Thyroid gland (tissue), 4 donors: ENCODE data around the gene CEP152. TPM values are rescaled to one million over a fixed set of nuclear protein-coding genes. Genes with fewer than 3 reads are reported as not detected.
"Not testable (repeated sequence)": the region's sequence is repeated elsewhere in the genome, so short reads cannot be mapped to it uniquely, and the experiment has no call there.

Source experiments
- DNase-seq, 2 donors: peaks; one replicate each; pipeline ENCODE4 v3.0.0-alpha.2; 2019
- H3K27ac ChIP-seq, 3 donors: fragments of 200-600 bp; sonication (generic); 1 replicate in 2 of 3; 2 replicates in 1 of 3; pipeline ENCODE4 v1.5.1; 2016 to 2019; ENCODE audit warnings: mild to moderate bottlenecking in 1 of 3, moderate library complexity in 1 of 3
- H3K27me3 ChIP-seq: fragments of 200-600 bp; sonication (generic); one replicate; pipeline ENCODE4 v1.5.1; 2019
- H3K36me3 ChIP-seq, 2 donors: fragments of 200-600 bp; sonication (generic); one replicate each; pipeline ENCODE4 v1.5.1; 2016 to 2019
- H3K4me1 ChIP-seq, 2 donors: fragments of 200-600 bp; sonication (generic); one replicate each; pipeline ENCODE4 v1.5.1; 2017 to 2019
- H3K4me3 ChIP-seq, 3 donors: fragments of 200-600 bp; sonication (generic); replicated peaks in 1 of 3; 1 replicate in 2 of 3; 2 replicates in 1 of 3; pipeline ENCODE4 v1.5.1; 2016; ENCODE audit warnings: mild to moderate bottlenecking in 1 of 3
- H3K9me3 ChIP-seq: fragments of 200-600 bp; sonication (generic); one replicate; pipeline ENCODE4 v1.5.1; 2017
- CTCF ChIP-seq, 6 experiments: fragments of 200-600 bp in 3 of 6; fragments of 450-650 bp in 3 of 6; sonication (generic) in 3 of 6; IDR thresholded peaks; one replicate each; pipeline ENCODE4 v1.5.1; 2016 to 2019; ENCODE audit warnings: antibody characterized with exemption in 6 of 6, mild to moderate bottlenecking in 2 of 6, inconsistent platforms in 1 of 6, moderate library complexity in 1 of 6
- POLR2A ChIP-seq, 2 donors: fragments of 450-650 bp; IDR thresholded peaks; one replicate each; pipeline ENCODE4 v1.6.1; 2017; ENCODE audit warnings: antibody characterized with exemption in 2 of 2, mild to moderate bottlenecking in 2 of 2, moderate library complexity in 1 of 2
- WGBS, 2 donors: methylation state at CpG; one replicate each; pipeline ENCODE4 v1.1.5; 2017; 5-methylcytosine and 5-hydroxymethylcytosine counted together
- intact Hi-C: fragments of 100-400 bp; cut with DNase I; formaldehyde crosslinking; loops from one replicate; pipeline ENCODE4 v1.15.1; 2023
- total RNA-seq, 4 donors: library from RNA; depleted of rRNA; stranded (reverse); fragments of >200 nt; gene quantifications; one replicate each; pipeline ENCODE4 v1.2.3, GENCODE V29; 2016

Gene CEP152
- total RNA-seq, 4 donors from 2014 or later: 5.5 to 7.7 (median 6.8) TPM

- H3K9me3 ChIP-seq: no peaks in the 10 kb centered on the region
- H3K27ac ChIP-seq: peak overlapping the region in 2 of 3 donors; percentile 24 to 30
- 96% methylated on average over 3 of the region's 3 CpGs for WGBS, 2 donors
- no peaks in the 10 kb centered on the region for H3K36me3 ChIP-seq
- TF ChIP-seq CTCF (IDR thresholded peaks at IDR 0.05) (no peak), POLR2A (IDR thresholded peaks at IDR 0.05) (no peak)
- no peak overlapping the region for H3K4me3 ChIP-seq
- DNase-seq: no peak
- no peaks in the 10 kb centered on the region for H3K27me3 ChIP-seq
- intact Hi-C loops: no loop called here
- H3K4me1 ChIP-seq: peaks cover 23 to 35% of the 10 kb centered on the region in 2 donors
Observed at GRCh38 chr15:48796521-48796920, 14.3 kb downstream of the CEP152 start.

GRCh38 chr15:48795901-48796300 lies 15.0 kb downstream of the CEP152 start:
- whole genome bisulfite sequencing, 2 donors: 95 to 96% methylated on average over 3 of the region's 3 CpGs
- Histone ChIP-seq H3K27me3 (no peaks in the 10 kb centered on the region), H3K4me1 (peaks cover 23 to 35% of the 10 kb centered on the region in 2 donors), H3K9me3 (no peaks in the 10 kb centered on the region), H3K4me3 (no peak overlapping the region), H3K36me3 (no peaks in the 10 kb centered on the region), H3K27ac (no peak overlapping the region)
- intact Hi-C loops: no loop called here
- TF ChIP-seq POLR2A (IDR thresholded peaks at IDR 0.05) (no peak), CTCF (IDR thresholded peaks at IDR 0.05) (no peak)
- no peak for DNase-seq

- Histone ChIP-seq H3K9me3 (no peaks in the 10 kb centered on the region), H3K4me1 (peaks cover 23 to 35% of the 10 kb centered on the region in 2 donors), H3K27me3 (no peaks in the 10 kb centered on the region), H3K27ac (peak overlapping the region in 1 of 3 donors; percentile 25), H3K36me3 (no peaks in the 10 kb centered on the region), H3K4me3 (no peak overlapping the region)
- 88 to 94% methylated on average over 2 of the region's 2 CpGs for WGBS, 2 donors
- TF ChIP-seq POLR2A (IDR thresholded peaks at IDR 0.05) (no peak), CTCF (IDR thresholded peaks at IDR 0.05) (no peak)
- intact Hi-C loops: no loop called here
- no peak for DNase-seq
Observed at GRCh38 chr15:48794697-48795134, 16.2 kb downstream of the CEP152 start.

GRCh38 chr15:48792408-48792807 lies 18.5 kb downstream of the CEP152 start:
- no peak for TF ChIP-seq POLR2A (IDR thresholded peaks at IDR 0.05)
- TF ChIP-seq CTCF (IDR thresholded peaks at IDR 0.05): no peak
- DNase-seq: no peak
- H3K27ac ChIP-seq: no peak overlapping the region
- H3K4me1 ChIP-seq: peaks cover 23 to 33% of the 10 kb centered on the region in 2 donors
- no peak overlapping the region for H3K4me3 ChIP-seq
- H3K36me3 ChIP-seq: no peaks in the 10 kb centered on the region
- WGBS, 2 donors: 60 to 74% methylated on average over 3 of the region's 3 CpGs
- no peaks in the 10 kb centered on the region for H3K9me3 ChIP-seq
- intact Hi-C loops: no loop called here
- no peaks in the 10 kb centered on the region for H3K27me3 ChIP-seq

GRCh38 chr15:48790466-48791115 lies 20.3 kb downstream of the CEP152 start:
- 96% methylated on average over 12 of the region's 12 CpGs for WGBS, 2 donors
- H3K4me3 ChIP-seq, DNase-seq, H3K36me3 ChIP-seq, intact Hi-C loops, H3K27me3 ChIP-seq, H3K9me3 ChIP-seq, H3K27ac ChIP-seq: not testable (repeated sequence)
- H3K4me1 ChIP-seq: peaks cover 12 to 22% of the 10 kb centered on the region in 2 donors
